ENCODE data around the gene NFATC3. TPM values are rescaled to one million over a fixed set of nuclear protein-coding genes. Genes with fewer than 3 reads are reported as not detected.

The NFATC3 gene
- total and polyA plus RNA-seq, 2 of the 8 experiments (the other 6 are each of a cell fraction or from before 2014, with no cell fraction given) = 17.6 to 34.5 TPM

- no peak overlapping the region for H2AFZ ChIP-seq (ENCODE audit: low read length)
- no peak overlapping the region for H3K4me3 ChIP-seq (ENCODE audit: extremely low read depth in 1 of 4, insufficient read depth in 2 of 4, low read depth in 3 of 4, low read length in 4 of 4)
- FAIRE-seq = no peak
- peaks cover 18% of the 10 kb centered on the region; the same call in 1 of the 2 replicates for H3K23me2 ChIP-seq (ENCODE audit: low read depth, low read length)
- H2AK5ac ChIP-seq (ENCODE audit: low read depth, low read length) = no peak overlapping the region
- H3K36me3 ChIP-seq (ENCODE audit: control insufficient read depth in 2 of 4, insufficient read depth in 4 of 4, low read length in 3 of 4) = no peaks in the 10 kb centered on the region
- H4K20me1 ChIP-seq (replicated peaks in 1 of 2; ENCODE audit: control insufficient read depth in 1 of 2, insufficient read depth in 2 of 2, low read length in 2 of 2) = peaks cover 0 to 1% of the 10 kb centered on the region in 2 experiments
- no peak overlapping the region for H2BK12ac ChIP-seq (ENCODE audit: low read depth, low read length)
- ChIA-PET CTCF (ENCODE audit: partially characterized antibody) (interaction anchor here (0.6 to 7.6 kb wide), 11 partner anchors 14 to 300 kb away, joined by 3 to 80 read pairs (median 4); partner anchors contain the start of gene SLC7A6), POLR2A (ENCODE audit: partially characterized antibody) (interaction anchor here (0.7 to 1.6 kb wide), 4 partner anchors 13 to 393 kb away, joined by 3 to 10 read pairs (median 4); partner anchors contain the start of genes PRMT7 and SLC7A6OS)
- 0 out of 2 replicates have a peak, but pooled peaks cover 2% of the 10 kb centered on the region for H3K79me1 ChIP-seq (ENCODE audit: low read depth, low read length)
- H3K4me1 ChIP-seq (replicated peaks in 1 of 4; ENCODE audit: control insufficient read depth in 3 of 4, insufficient read depth in 4 of 4, low read length in 3 of 4) = peaks cover 0 to 12% (median 7%) of the 10 kb centered on the region in 4 experiments; a peak in 6 of 7 replicates
- H2BK15ac ChIP-seq (ENCODE audit: low read length) = no peak overlapping the region
- H3K9me3 ChIP-seq (ENCODE audit: insufficient read depth in 2 of 2, low read depth in 1 of 2, low read length in 1 of 2) = no peaks in the 10 kb centered on the region
- no peak overlapping the region for H3K23ac ChIP-seq (ENCODE audit: insufficient read length)
- DNase-seq (ENCODE audit: low read depth in 1 of 2, low spot score in 2 of 2) = no peak
- H3K18ac ChIP-seq (ENCODE audit: extremely low read depth, low read length) = no peak overlapping the region
- no peak overlapping the region for H3K56ac ChIP-seq (replicated peaks; ENCODE audit: insufficient read length, low read depth, low read length)
- no peak overlapping the region for H3K14ac ChIP-seq (ENCODE audit: insufficient read length)
- H3K27ac ChIP-seq (ENCODE audit: low read depth, low read length) = no peak overlapping the region
- 86% methylated on average over 7 of the region's 7 CpGs; no CpG with 5 or more reads in 1 of the 2 experiments for WGBS, 2 experiments (ENCODE audit: extremely low coverage in 1 of 2, insufficient coverage in 1 of 2, insufficient read length in 1 of 2, insufficient replicate concordance in 2 of 2, low coverage in 1 of 2, low lambda C conversion rate in 2 of 2, missing lambda C conversion rate in 1 of 2)
- peaks cover 0 to 8% (median 5%) of the 10 kb centered on the region in 4 experiments; a peak in 5 of 7 replicates for H3K27me3 ChIP-seq (replicated peaks in 1 of 4; ENCODE audit: control insufficient read depth in 3 of 4, extremely low read depth in 1 of 4, insufficient read depth in 3 of 4, low read length in 3 of 4)
- no peak overlapping the region for H4K91ac ChIP-seq (replicated peaks; ENCODE audit: insufficient read length, low read length)
- H3K79me2 ChIP-seq (ENCODE audit: control insufficient read depth in 1 of 2, insufficient read depth in 2 of 2, low read length in 2 of 2) = no peaks in the 10 kb centered on the region
- H4K8ac ChIP-seq (ENCODE audit: extremely low read depth, insufficient read depth, low read length) = no peak overlapping the region
- no peak overlapping the region for H4K5ac ChIP-seq (ENCODE audit: insufficient read length, low read depth, low read length)
- H3K4ac ChIP-seq (replicated peaks; ENCODE audit: insufficient read length, low read depth, low read length) = no peak overlapping the region
- H2BK20ac ChIP-seq (ENCODE audit: low read length) = no peak overlapping the region
- no peak for TF ChIP-seq RXRA (IDR thresholded peaks at IDR 0.05; ENCODE audit: insufficient read depth, low read depth, low read length)
- TF ChIP-seq CHD1 (IDR thresholded peaks at IDR 0.05; ENCODE audit: low read depth, low read length) = no peak
- no peak for TF ChIP-seq KDM1A (IDR thresholded peaks at IDR 0.05; ENCODE audit: borderline replicate concordance, low read length)
- TF ChIP-seq CBX8 (IDR thresholded peaks at IDR 0.05; ENCODE audit: borderline replicate concordance, low read depth, low read length) = no peak
- TF ChIP-seq EP300 (IDR thresholded peaks at IDR 0.05; ENCODE audit: borderline replicate concordance in 1 of 2, low read depth in 2 of 2, low read length in 2 of 2) = no peak
- TF ChIP-seq SP1 (IDR thresholded peaks at IDR 0.05; ENCODE audit: low read depth, low read length) = no peak
- TF ChIP-seq CHD2 (IDR thresholded peaks at IDR 0.05; ENCODE audit: low read length) = no peak
- no peak for TF ChIP-seq SIRT6 (IDR thresholded peaks at IDR 0.05; ENCODE audit: low read length)
- H3K4me2 ChIP-seq (ENCODE audit: insufficient read depth in 1 of 2, low read depth in 2 of 2, low read length in 2 of 2) = no peak overlapping the region
- H2BK120ac ChIP-seq (replicated peaks; ENCODE audit: low read depth, low read length) = no peak overlapping the region
- H2BK5ac ChIP-seq (ENCODE audit: low read depth, low read length) = no peak overlapping the region
- no peak overlapping the region for H3K9ac ChIP-seq (replicated peaks in 1 of 4; ENCODE audit: extremely low read depth in 1 of 4, low read depth in 3 of 4, low read length in 3 of 4)
Measured at GRCh38 chr16:68242085-68242484, 156.9 kb downstream of the NFATC3 start.

Data from H1 (cell line).